ENCODE data around the gene RPL29.
A peak's percentile ranks its signal among the peaks of the same experiment; 100 is the strongest.

Gene RPL29

DNA sequence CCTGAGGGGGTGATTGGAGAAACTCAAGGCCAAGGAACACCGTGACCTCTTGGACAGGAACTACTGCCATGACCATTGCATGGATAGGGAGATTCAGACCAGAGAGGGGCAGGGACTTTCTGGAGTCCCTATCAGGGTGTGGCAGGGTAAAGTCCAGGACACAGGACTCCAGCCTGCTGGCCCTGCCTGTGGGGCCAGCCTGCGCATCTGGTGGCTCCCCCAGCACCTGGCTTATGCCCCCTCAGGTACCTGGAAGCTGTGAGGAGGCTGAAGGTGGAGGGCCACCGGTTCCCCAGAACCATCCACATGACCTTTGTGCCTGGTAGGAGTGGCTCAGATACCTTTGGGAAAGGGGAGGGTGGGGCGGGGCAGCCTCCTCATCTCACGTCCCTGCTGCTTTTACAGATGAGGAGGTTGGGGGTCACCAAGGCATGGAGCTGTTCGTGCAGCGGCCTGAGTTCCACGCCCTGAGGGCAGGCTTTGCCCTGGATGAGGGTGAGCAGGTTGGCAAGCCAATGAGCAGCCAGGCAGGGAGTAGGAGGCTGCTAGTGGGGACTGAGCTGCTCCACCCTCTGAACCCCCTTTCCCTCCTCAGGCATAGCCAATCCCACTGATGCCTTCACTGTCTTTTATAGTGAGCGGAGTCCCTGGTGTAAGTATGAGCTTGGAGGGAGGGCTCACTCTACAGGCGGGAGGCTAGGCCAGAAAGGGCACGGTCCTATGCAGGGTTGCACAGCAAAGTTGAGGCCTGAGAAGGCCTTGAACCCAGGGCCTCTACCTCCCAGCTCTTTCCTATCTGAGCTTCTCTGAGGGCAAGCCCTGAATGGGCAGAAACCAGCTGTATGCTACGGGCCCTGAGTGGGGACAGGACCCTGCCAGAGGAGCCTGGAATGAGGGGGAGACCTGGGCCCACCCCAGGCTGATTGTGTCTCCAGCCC is 9.4 kb downstream of the RPL29 start:
- FAIRE-seq, result no peak
- DNase-seq (ENCODE audit: extremely low spot score, insufficient read length, low read depth), result no peak

DNA sequence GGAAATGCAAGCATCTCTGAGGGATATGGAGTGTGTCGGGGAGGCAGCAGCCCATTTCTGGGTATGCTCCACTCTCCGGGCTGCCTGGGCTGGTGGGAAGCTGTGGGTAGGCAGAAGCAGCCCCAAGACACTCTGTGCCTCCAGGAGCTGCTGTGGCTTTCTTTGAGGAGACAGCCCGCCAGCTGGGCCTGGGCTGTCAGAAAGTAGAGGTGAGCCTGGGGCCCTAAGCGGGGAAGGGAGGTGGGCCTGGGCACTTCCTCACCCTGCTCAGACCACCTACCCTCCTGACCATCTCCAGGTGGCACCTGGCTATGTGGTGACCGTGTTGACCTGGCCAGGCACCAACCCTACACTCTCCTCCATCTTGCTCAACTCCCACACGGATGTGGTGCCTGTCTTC is 10.6 kb downstream of the RPL29 start:
- DNase-seq (ENCODE audit: extremely low spot score, insufficient read length, low read depth) (no peak), FAIRE-seq (no peak)

DNA sequence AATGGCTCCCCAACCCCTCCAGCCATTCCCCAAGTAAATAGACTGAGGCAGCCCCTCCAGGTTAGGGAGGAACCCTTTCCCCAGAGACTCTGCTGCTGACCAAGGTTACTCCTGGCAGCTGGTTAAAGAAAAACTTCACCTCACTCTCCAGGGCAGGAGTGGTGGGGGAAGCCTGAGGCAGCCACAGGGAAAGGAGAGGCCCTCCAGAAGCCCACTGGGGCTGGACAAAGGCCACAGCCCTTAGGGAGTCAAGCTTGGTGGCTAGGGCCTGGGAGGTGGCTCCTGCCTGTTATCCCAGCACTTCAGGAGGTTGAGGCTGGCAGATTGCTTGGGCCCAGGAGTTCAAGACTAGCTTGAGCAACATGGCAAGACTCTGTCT is 11.4 kb downstream of the RPL29 start:
- no peak for DNase-seq (ENCODE audit: extremely low spot score, insufficient read length, low read depth)
- no peak for FAIRE-seq

DNA sequence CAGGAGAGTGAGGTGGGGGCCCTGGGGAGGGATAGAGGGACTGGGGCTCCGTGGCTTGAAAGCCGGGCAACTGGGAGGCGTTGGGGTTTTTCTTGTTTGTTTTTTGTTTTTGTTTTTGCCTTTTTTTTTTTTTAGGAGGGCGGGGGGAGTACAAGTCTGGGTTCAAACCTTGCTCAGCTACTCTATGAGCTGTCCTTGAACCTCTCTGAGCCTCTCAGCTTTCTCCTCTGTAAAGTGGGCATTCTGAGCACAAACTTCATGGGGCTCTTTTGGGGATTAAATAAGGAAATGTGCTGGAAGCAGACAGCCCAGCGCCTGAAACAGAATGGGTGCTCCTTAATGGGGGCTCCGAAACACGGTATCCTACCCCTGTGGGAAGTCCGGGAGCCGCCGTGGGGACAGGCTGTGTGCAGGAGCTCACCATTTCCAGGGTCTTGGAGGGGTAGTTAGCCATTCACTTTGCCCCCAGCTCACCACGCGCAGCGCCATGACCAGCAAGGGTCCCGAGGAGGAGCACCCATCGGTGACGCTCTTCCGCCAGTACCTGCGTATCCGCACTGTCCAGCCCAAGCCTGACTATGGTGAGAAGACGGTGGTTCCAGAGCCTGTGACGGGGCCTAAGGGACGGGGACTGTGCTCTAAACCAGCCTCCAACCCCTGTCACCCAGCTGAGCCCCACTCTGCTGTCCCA is 12.0 kb downstream of the RPL29 start:
- no peak for FAIRE-seq
- DNase-seq (ENCODE audit: extremely low spot score, insufficient read length, low read depth), result no peak

DNA sequence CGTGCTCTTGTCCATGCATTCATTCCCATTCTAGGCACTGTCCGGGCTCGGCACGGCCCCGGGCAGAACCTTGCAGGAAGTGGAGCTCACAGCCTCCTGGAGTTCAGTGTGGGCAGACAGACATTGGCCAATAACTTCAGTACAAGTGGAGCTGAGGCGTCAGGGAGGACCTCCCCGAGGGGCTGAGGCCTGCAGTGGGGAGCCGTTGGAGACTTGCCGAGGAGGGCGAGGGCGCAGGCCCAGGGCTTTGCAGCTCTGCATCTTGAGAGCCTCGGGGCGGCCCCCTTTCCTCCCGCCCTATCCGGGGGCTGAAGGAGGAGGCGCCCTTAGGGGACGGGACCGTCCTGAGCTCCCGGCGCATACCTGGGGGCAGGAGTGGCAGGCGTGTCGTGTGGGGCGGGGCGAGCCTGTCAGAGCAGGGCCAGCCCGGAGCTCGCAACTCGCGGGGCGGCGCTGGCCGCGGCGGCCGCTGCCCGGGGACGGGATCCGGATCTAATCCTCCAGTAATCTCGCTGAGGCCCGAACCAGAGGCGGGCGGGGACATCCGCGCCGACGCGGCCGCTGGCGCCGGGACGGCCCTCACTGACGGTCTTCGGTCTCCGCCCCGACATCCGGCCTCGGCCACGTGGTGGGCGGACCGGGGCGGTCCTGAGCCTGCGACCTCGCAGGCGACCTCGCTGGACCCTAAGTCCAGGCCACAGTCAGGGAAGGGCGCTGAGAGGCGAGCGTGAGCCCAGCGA is 12.7 kb downstream of the RPL29 start, which contains the start of gene ACY1:
Gene ACY1, plus strand, starts transcription at position 698 of the 740 bp plus-strand sequence. CDS start 530 bp downstream, outside the sequence.
- FAIRE-seq, result peak; percentile 93
- peak; percentile 86 for DNase-seq (ENCODE audit: extremely low spot score, insufficient read length, low read depth)

DNA sequence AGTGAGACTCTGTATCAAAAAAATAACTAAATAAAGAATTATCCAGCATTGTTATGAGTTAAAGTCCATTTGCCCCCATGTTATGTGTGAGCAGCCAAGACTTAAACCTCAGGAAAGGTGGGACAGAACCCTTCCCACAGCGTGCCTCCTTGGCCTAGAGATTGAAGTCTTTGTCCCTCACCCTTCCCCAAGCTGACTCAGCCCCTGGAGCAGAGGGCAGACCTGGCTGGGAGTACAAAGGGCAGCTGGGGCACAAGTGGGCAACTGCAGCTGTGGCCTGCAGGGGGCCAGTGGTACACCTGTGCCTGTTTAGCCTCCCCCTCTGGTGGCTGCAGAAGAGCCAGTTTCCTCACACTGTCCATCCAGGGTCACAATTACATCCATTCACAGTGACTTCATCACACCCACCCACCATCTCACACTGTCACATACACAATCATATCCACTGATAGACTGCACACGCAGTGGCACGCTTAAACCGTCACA is 13.3 kb downstream of the RPL29 start:
- FAIRE-seq (peak; percentile 86), DNase-seq (ENCODE audit: extremely low spot score, insufficient read length, low read depth) (no peak)

DNA sequence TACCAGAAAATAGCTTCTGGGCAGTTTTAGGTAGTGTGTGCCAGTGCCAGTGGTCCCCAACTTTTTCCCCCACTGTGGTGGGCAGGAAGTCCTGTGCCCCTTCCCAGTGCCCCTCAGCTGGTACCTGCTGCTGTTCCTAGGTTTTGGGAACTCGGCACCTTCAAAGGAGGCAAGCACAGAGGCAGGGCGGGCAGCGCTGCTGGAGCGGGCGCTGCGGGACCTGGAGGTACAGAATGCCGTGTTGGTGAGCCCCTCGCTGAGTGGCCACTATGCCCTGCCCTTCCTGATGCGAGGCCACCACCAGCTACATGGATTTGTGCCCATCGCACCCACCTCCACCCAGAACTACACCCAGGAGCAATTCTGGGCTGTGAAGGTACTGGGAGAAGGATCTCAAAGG is 15.4 kb downstream of the RPL29 start:
- no peak for FAIRE-seq

DNA sequence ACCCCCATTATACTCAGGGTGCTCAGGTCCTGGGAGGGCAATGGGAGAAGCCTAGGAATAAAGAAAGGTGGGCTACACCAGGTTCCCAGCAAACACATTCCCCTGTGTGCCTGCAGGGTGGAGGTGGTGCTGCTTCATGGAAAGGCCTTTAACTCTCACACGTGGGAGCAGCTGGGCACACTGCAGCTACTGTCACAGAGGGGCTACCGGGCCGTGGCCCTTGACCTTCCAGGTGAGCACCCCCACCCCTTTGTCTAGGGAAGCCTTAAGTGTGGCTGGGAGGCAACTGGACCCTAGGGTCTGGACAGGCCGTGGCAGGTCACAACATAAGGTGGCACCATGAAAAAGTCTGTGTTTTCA is 17.6 kb downstream of the RPL29 start:
- DNase-seq (ENCODE audit: extremely low spot score, insufficient read length, low read depth), result no peak
- no peak for FAIRE-seq

More for the DNA sequence above, 15.4 kb downstream of the RPL29 start:
- DNase-seq (ENCODE audit: extremely low spot score, insufficient read length, low read depth), result no peak

DNA sequence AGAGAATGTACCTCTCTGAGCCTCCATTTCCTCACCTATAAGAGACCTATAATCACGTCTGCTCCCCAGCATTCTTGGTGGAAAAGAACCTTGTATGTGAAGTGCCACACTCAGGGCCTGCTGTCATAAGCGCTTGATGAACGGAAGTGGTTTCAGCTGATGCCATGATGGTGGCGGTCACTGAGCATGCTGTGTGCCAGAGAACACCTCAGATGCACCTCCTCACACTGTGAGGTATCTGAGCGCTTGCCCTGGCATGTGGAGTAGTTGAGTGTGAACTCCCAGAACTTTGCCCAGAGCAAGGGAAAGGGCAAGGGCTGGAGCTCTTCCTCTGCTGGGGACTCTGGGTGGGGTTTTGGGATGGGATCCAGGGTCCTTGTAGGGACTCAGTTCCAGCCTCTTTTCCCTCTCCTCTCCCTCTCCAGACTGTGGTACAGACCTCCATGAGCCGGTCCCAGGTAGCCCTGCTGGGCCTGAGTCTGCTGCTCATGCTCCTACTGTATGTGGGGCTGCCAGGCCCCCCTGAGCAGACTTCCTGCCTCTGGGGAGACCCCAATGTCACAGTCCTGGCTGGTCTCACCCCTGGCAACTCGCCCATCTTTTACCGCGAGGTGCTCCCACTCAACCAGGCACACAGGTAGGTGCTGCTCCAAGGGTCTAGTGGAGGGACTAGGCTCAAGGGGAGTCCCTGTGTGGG is 18.1 kb downstream of the RPL29 start:
- no peak for FAIRE-seq
- no peak for DNase-seq (ENCODE audit: extremely low spot score, insufficient read length, low read depth)

DNA sequence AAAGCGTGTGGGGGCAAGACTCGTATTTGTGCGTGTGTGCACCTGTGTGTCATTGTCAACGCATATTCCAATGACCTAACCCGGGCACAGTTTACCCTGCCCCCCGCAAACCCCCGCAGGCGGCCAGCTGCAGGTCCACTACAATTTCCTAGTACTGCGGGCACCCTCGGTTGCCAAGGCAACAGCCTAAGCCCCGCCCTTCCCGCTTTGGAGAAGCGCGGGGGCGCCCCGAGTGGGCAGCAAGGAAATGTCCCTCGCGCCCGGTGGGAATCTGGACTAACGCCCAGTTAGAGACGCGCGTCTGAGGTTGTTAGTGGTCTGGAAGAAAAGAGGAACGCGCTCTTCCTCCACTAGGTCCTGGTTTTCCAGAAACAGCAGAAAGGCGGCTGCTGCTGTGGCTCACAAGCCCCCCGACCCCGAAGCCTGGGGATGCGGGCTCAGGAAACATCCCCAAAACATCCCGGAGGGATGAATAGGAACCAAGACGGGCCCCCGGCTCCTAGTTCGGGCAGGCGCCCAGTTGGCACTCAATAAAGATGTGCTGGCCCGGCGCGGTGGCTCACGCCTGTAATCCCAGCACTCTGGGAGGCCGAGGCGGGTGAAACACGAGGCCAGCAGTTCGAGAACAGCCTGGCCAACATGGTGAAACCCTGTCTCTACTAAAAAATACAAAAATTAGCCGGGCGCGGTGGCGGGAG is 19.7 kb downstream of the RPL29 start:
- DNase-seq (ENCODE audit: extremely low spot score, insufficient read length, low read depth), result no peak
- no peak for FAIRE-seq

DNA sequence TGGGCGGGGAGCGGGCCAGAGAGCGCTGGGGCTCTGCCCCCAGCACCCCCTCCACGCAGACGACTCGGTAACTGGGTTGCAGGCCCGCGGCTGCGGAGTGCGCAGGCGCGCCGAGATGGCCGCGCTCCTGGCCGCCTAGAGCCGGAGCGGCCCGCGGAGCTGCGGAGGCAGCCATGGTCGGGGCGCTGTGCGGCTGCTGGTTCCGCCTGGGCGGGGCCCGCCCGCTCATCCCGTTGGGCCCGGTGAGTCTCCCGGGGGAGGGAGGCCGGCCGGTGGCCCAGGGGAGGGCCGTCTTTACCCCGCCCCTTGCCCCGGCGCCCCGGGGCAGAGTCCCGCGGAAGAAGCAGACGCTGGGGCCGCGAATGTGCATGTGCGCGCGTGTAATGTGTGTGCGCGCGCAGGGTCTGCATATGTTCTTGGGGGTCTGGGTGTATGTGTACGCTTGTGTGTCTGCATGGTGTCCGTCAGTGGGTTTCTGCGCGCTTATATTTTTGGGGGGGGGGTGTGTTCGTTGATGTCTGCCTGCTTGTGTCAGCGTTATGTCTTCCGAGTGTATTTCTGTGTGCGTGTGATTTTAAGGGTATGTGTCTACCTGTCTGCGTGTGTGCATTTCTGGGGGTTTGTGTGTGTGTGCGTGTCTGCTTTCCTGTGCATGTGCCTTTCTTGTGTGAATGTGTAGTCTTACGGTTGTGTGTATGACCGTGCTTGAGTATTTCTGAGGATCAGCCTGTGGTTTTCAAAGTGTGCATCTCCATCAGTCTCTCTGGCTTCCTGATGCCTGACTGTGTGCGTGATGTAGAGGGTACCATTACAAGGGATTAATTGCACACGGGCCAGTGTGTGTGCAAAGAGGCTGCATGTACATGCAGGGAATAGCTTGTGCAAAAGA is 20.5 kb downstream of the RPL29 start, which contains the start of gene ABHD14A:
Gene ABHD14A, plus strand, starts transcription at position 102 of the 889 bp plus-strand sequence. Its CDS starts 72 bp downstream, at position 174.
- peak; percentile 84 for DNase-seq (ENCODE audit: extremely low spot score, insufficient read length, low read depth)
- peak; percentile 84 for FAIRE-seq

DNA sequence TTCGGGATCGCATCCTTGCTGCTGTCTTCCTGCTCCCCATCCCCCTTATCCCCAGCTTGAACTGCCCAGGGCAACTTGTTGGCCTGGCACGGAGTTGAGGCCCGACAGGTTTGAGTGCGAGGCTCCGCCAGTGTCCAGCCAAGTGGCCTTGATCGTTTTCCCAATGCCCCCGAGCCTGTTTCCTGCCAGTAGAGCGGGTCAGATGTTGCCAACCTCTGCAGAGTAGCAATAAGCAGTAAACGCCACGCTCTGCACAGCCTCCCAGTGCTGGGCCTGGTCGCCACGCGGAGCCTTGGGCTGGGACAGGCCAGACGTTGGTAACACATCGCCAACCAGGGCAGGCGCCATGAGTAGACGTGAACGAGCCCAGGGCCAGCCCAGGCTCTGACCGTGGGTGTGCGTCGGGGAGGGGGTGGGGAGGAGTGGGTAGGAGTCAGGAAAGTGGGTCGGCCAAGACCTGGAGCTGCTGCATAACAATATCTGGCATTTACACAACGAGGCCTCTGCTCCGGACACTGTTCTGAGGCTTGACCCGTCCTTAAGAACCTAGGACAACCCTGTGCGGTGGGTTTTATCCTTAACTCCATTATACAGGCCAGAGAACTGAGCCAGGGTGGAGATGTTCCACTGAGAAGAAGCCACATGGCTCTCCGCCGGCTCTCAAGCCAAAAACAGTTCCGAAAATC is 21.3 kb downstream of the RPL29 start:
- no peak for FAIRE-seq
- no peak for DNase-seq (ENCODE audit: extremely low spot score, insufficient read length, low read depth)

DNA sequence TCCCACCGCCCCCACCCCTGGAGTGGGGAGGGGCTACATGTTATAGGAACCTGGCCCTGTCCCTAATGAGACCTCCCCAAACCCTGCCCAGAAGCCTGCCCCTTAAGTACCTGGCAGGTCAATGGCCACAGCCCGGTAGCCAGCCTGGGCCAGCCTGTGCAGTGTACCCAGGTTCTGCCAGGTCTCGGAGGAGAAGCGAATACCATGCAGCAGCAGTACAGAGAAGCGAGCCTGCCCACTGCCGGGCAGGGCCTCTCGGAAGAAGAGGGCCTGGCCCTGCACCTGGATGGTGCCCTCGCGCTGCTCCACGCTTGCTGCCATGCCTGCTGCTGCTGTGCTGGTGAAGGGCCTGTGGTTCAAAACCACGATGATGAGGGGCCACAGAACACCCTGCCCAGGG is 24.3 kb downstream of the RPL29 start:
- no peak for FAIRE-seq
- no peak for DNase-seq (ENCODE audit: extremely low spot score, insufficient read length, low read depth)

DNA sequence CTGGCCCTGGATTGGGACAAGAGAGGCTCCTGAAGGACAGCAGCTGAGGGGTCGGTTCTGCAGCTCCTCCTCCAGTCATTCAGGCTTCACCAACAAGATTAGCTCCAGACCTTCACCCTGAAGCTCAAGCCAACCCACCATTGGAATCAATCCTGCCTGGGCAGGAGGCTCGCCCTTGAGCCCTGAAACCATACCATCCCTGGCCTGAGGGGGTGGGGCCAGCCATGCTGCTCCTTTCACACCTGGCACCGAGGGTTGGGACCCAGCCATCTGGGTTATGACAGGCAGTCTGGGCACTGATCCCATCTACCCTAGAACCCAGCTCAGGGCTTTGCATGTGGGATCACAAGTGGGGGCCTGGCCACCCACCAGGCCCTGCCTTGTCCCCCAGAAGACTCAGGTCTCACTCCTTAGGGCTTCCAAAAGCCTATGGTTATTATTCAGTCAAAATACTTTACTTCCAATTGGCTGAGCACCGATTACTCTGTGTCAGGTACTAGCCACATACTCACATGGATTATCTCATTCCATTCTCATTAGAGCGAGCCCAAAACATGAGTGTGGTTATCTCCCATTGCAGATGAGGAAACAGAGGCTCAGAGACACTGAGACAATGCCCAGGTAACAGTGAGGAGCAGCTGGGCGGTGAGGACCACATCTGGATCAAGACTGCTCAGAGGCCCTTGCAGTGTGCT is 24.9 kb downstream of the RPL29 start:
- FAIRE-seq (no peak), DNase-seq (ENCODE audit: extremely low spot score, insufficient read length, low read depth) (no peak)

DNA sequence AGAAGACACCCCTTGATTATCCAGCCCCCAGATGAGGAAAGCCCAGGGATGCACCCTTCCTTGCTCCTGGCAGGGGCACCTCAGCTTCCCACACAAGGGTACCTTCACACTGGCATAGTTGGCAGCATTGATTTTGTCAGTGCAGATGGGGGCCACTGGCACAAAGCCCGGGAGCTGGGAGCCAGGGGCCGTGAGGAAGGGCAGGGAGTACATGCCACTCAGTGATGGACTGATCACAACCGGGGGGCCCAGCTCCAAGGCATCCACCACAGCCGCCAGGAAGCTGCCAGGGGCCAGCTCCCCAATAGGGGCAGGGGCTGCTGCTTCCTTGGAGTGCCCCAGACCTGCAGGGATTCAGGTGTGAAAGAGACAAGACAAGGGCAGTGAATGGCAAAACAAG is 25.9 kb downstream of the RPL29 start:
- DNase-seq (ENCODE audit: extremely low spot score, insufficient read length, low read depth), result no peak
- FAIRE-seq, result no peak

DNA sequence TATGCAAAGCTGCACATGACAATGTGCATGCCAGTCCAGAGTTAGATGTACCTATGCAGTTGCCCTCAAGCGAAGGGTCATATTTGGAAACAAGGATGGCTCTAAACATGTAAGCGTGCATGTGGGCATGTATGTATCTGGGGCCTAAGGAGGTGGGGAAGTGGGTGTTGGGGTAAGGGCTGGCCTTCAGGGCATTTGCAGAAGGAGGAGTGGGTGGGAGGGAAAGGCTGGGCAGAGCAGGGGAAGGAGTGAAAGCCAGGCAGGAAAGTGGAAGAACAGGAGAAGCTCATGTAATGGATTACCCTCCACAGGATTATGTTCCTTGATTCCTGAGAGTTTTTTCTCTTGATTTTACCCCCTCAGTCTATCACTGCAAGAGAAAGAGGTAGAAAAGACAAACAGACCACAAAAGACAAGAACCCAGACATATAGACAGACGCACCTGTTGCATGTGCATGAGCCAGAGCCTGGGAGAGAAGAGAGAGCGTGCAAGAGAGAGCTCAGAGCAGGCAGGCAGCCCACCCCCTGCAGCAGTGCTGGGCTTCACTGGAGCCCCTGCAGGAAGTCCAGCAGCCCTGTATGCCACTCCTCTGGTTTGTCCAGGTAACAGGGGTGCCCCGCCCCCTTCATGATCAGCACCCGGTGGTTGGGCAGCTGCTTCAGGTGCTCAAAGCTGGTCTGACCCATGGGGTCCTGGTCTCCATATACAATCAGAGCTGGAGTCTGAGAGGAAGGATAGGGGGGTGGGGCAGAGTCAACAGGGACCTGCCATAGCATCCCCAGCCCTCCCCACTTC is 26.6 kb downstream of the RPL29 start:
- no peak for DNase-seq (ENCODE audit: extremely low spot score, insufficient read length, low read depth)
- no peak for FAIRE-seq

All from GM18507 (cell line).